HCT116 (cell line): ENCODE data around the gene TTC27.

Experiments used
- CEBPB ChIP-seq: IDR thresholded peaks from 2 replicates; pipeline ENCODE4 v1.6.1; 2012; ENCODE audit warnings: low read depth
- EZH2 ChIP-seq: fragments of 200-600 bp; sonication (generic); IDR thresholded peaks from 2 replicates; pipeline ENCODE4 v1.6.1; 2017; ENCODE audit warnings: antibody characterized with exemption, mixed run types
- POLR2A ChIP-seq: IDR thresholded peaks from 2 replicates; pipeline ENCODE4 v1.7.0; 2011; ENCODE audit warnings: borderline replicate concordance; ENCODE audit not compliant: insufficient read depth, insufficient read length; ENCODE audit errors: extremely low read depth
- POLR2AphosphoS5 ChIP-seq: IDR thresholded peaks from 2 replicates; pipeline ENCODE4 v1.6.1; 2011; ENCODE audit warnings: mild to moderate bottlenecking, low read depth, low read length, moderate library complexity
- SIN3A ChIP-seq: IDR thresholded peaks from 2 replicates; pipeline ENCODE4 v1.6.1; 2012; ENCODE audit warnings: low read depth
- SRF ChIP-seq: IDR thresholded peaks from 2 replicates; pipeline ENCODE4 v1.6.1; 2012; ENCODE audit warnings: low read depth
- ZNF274 ChIP-seq: fragments of 200-500 bp; sonication (Bioruptor generic); IDR thresholded peaks from 2 replicates; pipeline ENCODE4 v1.6.1; 2014; ENCODE audit warnings: mild to moderate bottlenecking, low read depth, low read length, inconsistent platforms
- TF ChIP-seq, protein P1 (sequence below), 3 experiments: fragments of 200-600 bp in 1 of 3; sonication (generic) in 1 of 3; IDR thresholded peaks in 2 of 3; conservative IDR thresholded peaks in 1 of 3; 2 replicates each; pipeline ENCODE4 v1.5.1; 2012 to 2017; ENCODE audit warnings: low read depth in 2 of 3, low read length in 2 of 3, antibody characterized with exemption in 1 of 3, borderline replicate concordance in 1 of 3, control low read depth in 1 of 3, mild to moderate bottlenecking in 1 of 3, mixed read lengths in 1 of 3, mixed run types in 1 of 3, moderate library complexity in 1 of 3; ENCODE audit not compliant: insufficient read depth in 1 of 3
- TF ChIP-seq, protein P2 (sequence below): IDR thresholded peaks from 2 replicates; pipeline ENCODE4 v1.6.1; 2011; ENCODE audit warnings: mild to moderate bottlenecking, low read length, moderate library complexity; ENCODE audit not compliant: insufficient replicate concordance; ENCODE audit errors: extremely low read depth

DNA sequence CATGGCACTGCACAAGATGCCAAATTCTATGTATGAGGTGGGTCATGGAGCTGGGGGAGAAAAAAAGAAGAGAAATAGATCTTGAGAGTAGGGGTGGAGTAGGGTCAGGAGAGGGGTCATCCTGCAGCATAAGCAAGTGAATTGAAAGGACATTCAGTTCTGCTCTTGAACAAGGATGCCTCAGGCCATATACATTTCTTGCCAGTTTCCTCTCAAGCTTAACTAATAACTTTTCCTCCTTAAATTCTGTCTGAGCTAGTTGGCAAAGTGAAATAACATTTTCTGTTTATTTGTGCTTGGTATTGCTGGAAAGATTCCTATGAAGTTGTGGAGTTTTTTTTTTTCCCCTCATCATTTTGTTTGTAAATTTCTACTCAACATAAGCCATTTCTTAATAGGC, 219.9 kb downstream of the TTC27 start:
- no peak for TF ChIP-seq SRF
- TF ChIP-seq POLR2AphosphoS5: no peak
- TF ChIP-seq, protein P1, sequence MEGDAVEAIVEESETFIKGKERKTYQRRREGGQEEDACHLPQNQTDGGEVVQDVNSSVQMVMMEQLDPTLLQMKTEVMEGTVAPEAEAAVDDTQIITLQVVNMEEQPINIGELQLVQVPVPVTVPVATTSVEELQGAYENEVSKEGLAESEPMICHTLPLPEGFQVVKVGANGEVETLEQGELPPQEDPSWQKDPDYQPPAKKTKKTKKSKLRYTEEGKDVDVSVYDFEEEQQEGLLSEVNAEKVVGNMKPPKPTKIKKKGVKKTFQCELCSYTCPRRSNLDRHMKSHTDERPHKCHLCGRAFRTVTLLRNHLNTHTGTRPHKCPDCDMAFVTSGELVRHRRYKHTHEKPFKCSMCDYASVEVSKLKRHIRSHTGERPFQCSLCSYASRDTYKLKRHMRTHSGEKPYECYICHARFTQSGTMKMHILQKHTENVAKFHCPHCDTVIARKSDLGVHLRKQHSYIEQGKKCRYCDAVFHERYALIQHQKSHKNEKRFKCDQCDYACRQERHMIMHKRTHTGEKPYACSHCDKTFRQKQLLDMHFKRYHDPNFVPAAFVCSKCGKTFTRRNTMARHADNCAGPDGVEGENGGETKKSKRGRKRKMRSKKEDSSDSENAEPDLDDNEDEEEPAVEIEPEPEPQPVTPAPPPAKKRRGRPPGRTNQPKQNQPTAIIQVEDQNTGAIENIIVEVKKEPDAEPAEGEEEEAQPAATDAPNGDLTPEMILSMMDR (IDR thresholded peaks at IDR 0.05 in 2 of 3, conservative IDR thresholded peaks at IDR 0.05 in 1 of 3; ENCODE audit: borderline replicate concordance in 1 of 3, insufficient read depth in 1 of 3, low read depth in 2 of 3, low read length in 2 of 3): no peak
- TF ChIP-seq CEBPB: no peak
- no peak for TF ChIP-seq POLR2A
- TF ChIP-seq, protein P2, sequence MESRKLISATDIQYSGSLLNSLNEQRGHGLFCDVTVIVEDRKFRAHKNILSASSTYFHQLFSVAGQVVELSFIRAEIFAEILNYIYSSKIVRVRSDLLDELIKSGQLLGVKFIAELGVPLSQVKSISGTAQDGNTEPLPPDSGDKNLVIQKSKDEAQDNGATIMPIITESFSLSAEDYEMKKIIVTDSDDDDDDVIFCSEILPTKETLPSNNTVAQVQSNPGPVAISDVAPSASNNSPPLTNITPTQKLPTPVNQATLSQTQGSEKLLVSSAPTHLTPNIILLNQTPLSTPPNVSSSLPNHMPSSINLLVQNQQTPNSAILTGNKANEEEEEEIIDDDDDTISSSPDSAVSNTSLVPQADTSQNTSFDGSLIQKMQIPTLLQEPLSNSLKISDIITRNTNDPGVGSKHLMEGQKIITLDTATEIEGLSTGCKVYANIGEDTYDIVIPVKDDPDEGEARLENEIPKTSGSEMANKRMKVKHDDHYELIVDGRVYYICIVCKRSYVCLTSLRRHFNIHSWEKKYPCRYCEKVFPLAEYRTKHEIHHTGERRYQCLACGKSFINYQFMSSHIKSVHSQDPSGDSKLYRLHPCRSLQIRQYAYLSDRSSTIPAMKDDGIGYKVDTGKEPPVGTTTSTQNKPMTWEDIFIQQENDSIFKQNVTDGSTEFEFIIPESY: no peak
- no peak for TF ChIP-seq SIN3A
- no peak for TF ChIP-seq EZH2
- no peak for TF ChIP-seq ZNF274
